Measurements from ENCODE around the gene CPLX4. TPM values are rescaled to one million over a fixed set of nuclear protein-coding genes. Genes with fewer than 3 reads are reported as not detected.

The CPLX4 gene
- total and polyA plus RNA-seq, 2 donors (not counting 1 experiment from before 2014, with no cell fraction given): not detected

- Histone ChIP-seq H4K20me1 (ENCODE audit: control insufficient read depth, insufficient read depth, low read length, poor library complexity, severe bottlenecking) (no peaks in the 10 kb centered on the region), H3K27ac (ENCODE audit: low read length in 2 of 2) (no peak overlapping the region), H3K4me3 (ENCODE audit: control extremely low read depth in 1 of 5, extremely low read depth in 1 of 5, insufficient read depth in 1 of 5, low read depth in 2 of 5, low read length in 4 of 5) (no peak overlapping the region), H3K9ac (ENCODE audit: low read length) (no peak overlapping the region), H3K27me3 (replicated peaks in 1 of 4; ENCODE audit: control extremely low read depth in 1 of 4, control insufficient read depth in 3 of 4, insufficient read depth in 4 of 4, low read length in 3 of 4) (peaks cover 0 to 15% (median 5%) of the 10 kb centered on the region in 4 experiments), H3K4me2 (replicated peaks; ENCODE audit: low read depth, low read length, poor library complexity, severe bottlenecking) (no peak overlapping the region), H3K4me1 (ENCODE audit: control insufficient read depth in 2 of 2, insufficient read depth in 2 of 2, low read length in 2 of 2) (no peaks in the 10 kb centered on the region), H3K79me2 (ENCODE audit: control insufficient read depth, insufficient read depth, low read length) (no peaks in the 10 kb centered on the region), H3K9me3 (ENCODE audit: control extremely low read depth in 1 of 3, control insufficient read depth in 2 of 3, insufficient read depth in 1 of 3, low read length in 2 of 3) (no peaks in the 10 kb centered on the region), H2AFZ (ENCODE audit: insufficient read depth, low read depth, low read length, poor library complexity, severe bottlenecking) (no peak overlapping the region), H3K36me3 (replicated peaks in 1 of 2; ENCODE audit: control extremely low read depth in 1 of 2, control insufficient read depth in 1 of 2, extremely low read depth in 1 of 2, insufficient read depth in 2 of 2, low read length in 1 of 2) (no peaks in the 10 kb centered on the region)
- DNase-seq: no peak
- no peaks in the 10 kb centered on the region for H3K9me3 Mint-ChIP-seq (ENCODE audit: insufficient read depth)
- POLR2A ChIA-PET: no interaction called here
- WGBS (ENCODE audit: insufficient coverage): 100% methylated on average over 3 of the region's 4 CpGs
- no peak overlapping the region for H3K4me3 Mint-ChIP-seq
- CTCF ChIA-PET: interaction anchor here (2.9 kb wide), 1 partner anchor 101 kb away, joined by 15 read pairs; no protein-coding TSS in a partner anchor
- no peak for TF ChIP-seq EZH2 (IDR thresholded peaks at IDR 0.05; ENCODE audit: borderline replicate concordance, insufficient read depth, low read depth, low read length, poor library complexity, severe bottlenecking)
- no peak for TF ChIP-seq CTCF (IDR thresholded peaks at IDR 0.05)
- intact Hi-C loops (cut with micrococcal nuclease): no loop called here
- ATAC-seq (ENCODE audit: low read depth): no peak
- H3K4me1 Mint-ChIP-seq: no peaks in the 10 kb centered on the region
- no peak overlapping the region for H3K27ac Mint-ChIP-seq
- peaks cover 42% of the 10 kb centered on the region for H3K27me3 Mint-ChIP-seq
These were observed 16.5 kb downstream of the CPLX4 start for GRCh38 chr18:59301929-59302328.

GRCh38 chr18:59300676-59301285, 17.7 kb downstream of the CPLX4 start:
- POLR2A ChIA-PET: no interaction called here
- H3K4me3 ChIP-seq (ENCODE audit: control extremely low read depth in 1 of 5, extremely low read depth in 1 of 5, insufficient read depth in 1 of 5, low read depth in 2 of 5, low read length in 4 of 5): no peak overlapping the region
- Mint-ChIP-seq H3K27me3 (peaks cover 36% of the 10 kb centered on the region), H3K27ac (no peak overlapping the region), H3K4me3 (no peak overlapping the region), H3K4me1 (no peaks in the 10 kb centered on the region), H3K9me3 (ENCODE audit: insufficient read depth) (no peaks in the 10 kb centered on the region)
- H3K36me3 ChIP-seq (replicated peaks in 1 of 2; ENCODE audit: control extremely low read depth in 1 of 2, control insufficient read depth in 1 of 2, extremely low read depth in 1 of 2, insufficient read depth in 2 of 2, low read length in 1 of 2): no peaks in the 10 kb centered on the region
- H3K27me3 ChIP-seq (replicated peaks in 1 of 4; ENCODE audit: control extremely low read depth in 1 of 4, control insufficient read depth in 3 of 4, insufficient read depth in 4 of 4, low read length in 3 of 4): peaks cover 0 to 12% (median 1%) of the 10 kb centered on the region in 4 experiments
- H3K27ac ChIP-seq (ENCODE audit: low read length in 2 of 2): no peak overlapping the region
- ATAC-seq (ENCODE audit: low read depth): no peak
- no peak for DNase-seq
- H2AFZ ChIP-seq (ENCODE audit: insufficient read depth, low read depth, low read length, poor library complexity, severe bottlenecking): no peak overlapping the region
- no peaks in the 10 kb centered on the region for H3K4me1 ChIP-seq (ENCODE audit: control insufficient read depth in 2 of 2, insufficient read depth in 2 of 2, low read length in 2 of 2)
- no peak overlapping the region for H3K9ac ChIP-seq (ENCODE audit: low read length)
- intact Hi-C loops (cut with micrococcal nuclease): no loop called here
- no peaks in the 10 kb centered on the region for H4K20me1 ChIP-seq (ENCODE audit: control insufficient read depth, insufficient read depth, low read length, poor library complexity, severe bottlenecking)
- CTCF ChIA-PET: interaction anchor here (0.8 kb wide), 2 partner anchors 24 to 101 kb away, joined by 3 read pairs; no protein-coding TSS in a partner anchor
- no peak overlapping the region for H3K4me2 ChIP-seq (replicated peaks; ENCODE audit: low read depth, low read length, poor library complexity, severe bottlenecking)
- H3K79me2 ChIP-seq (ENCODE audit: control insufficient read depth, insufficient read depth, low read length): no peaks in the 10 kb centered on the region
- TF ChIP-seq CTCF (IDR thresholded peaks at IDR 0.05) (no peak), EZH2 (IDR thresholded peaks at IDR 0.05; ENCODE audit: borderline replicate concordance, insufficient read depth, low read depth, low read length, poor library complexity, severe bottlenecking) (no peak)
- 77% methylated on average over 3 of the region's 3 CpGs for WGBS (ENCODE audit: insufficient coverage)
- no peaks in the 10 kb centered on the region for H3K9me3 ChIP-seq (ENCODE audit: control extremely low read depth in 1 of 3, control insufficient read depth in 2 of 3, insufficient read depth in 1 of 3, low read length in 2 of 3)

Data from B cell (primary cell).